ENCODE results near the gene CARD19. TPM values are rescaled to one million over a fixed set of nuclear protein-coding genes. Genes with fewer than 3 reads are reported as not detected.

The CARD19 gene
- total RNA-seq, 2 donors from 2014 or later, result 83.6 to 87.3 TPM

DNA sequence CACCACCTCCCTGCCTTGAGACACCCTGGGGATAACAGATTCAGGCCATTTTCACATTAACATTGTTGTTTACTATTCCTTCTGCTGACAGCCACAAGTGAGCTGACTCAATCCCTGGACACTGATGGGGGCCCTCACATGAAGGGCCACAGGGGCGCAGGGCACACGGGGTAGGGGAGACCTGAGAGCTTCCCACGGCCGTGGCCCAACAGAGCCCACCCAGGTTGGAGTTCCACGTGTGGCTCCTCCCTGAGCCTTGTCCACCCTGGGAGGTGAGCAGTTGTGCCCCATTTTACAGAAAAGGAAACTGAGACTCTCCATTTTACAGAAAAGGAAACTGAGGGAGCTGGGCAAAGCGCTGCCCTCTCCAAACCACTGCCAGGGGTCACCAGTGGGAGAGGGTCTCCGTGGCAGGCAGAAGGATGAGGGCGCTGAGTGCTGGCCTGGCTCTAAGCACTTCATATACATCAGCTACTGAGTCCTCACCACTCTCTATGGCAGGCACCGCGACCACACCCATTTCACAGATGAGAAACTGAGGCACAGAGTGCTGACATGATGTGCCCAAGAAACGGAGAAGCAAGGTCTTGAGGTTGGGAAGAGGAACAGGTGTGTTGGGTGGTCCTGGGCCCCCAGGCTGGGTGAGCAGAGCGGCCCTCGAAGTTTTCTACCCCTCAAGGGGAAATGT, 35.7 kb downstream of the CARD19 start:
- no peaks in the 10 kb centered on the region for H3K27me3 Mint-ChIP-seq
- no peak for ATAC-seq (replicated peaks)
- H3K4me1 Mint-ChIP-seq, result peaks cover 28% of the 10 kb centered on the region
- H3K27ac Mint-ChIP-seq, result peak overlapping the region; percentile 93
- no peaks in the 10 kb centered on the region for H3K9me3 Mint-ChIP-seq
- H3K36me3 Mint-ChIP-seq (ENCODE audit: low read depth), result peaks cover 77% of the 10 kb centered on the region
- H3K4me3 Mint-ChIP-seq, result peak overlapping the region; percentile 96

DNA sequence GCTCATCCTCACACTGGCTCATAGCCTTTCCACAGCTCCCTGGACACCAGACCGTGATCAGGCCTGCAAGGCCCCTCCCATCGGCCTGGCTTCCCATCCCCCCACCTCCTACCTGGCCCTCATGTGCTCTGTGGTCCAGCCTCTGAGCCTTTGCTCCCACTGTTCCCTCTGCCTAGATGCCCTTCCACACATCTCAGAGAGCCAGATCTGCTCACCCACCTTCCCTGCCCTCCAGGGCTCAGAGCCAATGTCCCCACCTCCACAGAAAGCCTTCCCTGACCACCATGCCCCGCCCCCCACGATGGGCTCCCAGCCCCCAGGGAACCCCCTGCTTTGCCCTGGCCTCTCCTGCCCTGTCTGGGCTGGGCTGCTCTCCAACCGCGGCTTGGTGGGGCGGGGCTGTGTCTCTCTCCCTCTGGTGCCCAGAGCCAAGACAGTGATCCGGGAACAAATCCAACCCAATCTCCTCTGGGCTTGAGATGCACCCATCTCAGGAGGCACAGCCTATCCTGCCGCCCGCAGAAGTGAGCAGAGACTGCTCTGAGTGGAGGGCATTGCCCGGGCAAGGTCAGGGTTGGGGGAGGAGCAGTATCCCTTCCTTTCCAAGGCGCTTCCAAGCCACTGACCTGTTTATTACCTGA, 36.4 kb downstream of the CARD19 start:
- H3K27ac Mint-ChIP-seq, result peak overlapping the region; percentile 93
- H3K27me3 Mint-ChIP-seq, result no peaks in the 10 kb centered on the region
- H3K9me3 Mint-ChIP-seq, result no peaks in the 10 kb centered on the region
- no peak for ATAC-seq (replicated peaks)
- peaks cover 28% of the 10 kb centered on the region for H3K4me1 Mint-ChIP-seq
- peaks cover 70% of the 10 kb centered on the region for H3K36me3 Mint-ChIP-seq (ENCODE audit: low read depth)
- H3K4me3 Mint-ChIP-seq, result peak overlapping the region; percentile 96

GRCh38 chr9:93132946-93133680, 37.1 kb downstream of the CARD19 start:
- Mint-ChIP-seq H3K4me1 (peaks cover 34% of the 10 kb centered on the region), H3K4me3 (peak overlapping the region; percentile 96), H3K9me3 (no peaks in the 10 kb centered on the region), H3K27ac (peak overlapping the region; percentile 93), H3K27me3 (no peaks in the 10 kb centered on the region), H3K36me3 (ENCODE audit: low read depth) (peaks cover 63% of the 10 kb centered on the region)
- ATAC-seq (replicated peaks), result peak; percentile 59

- peak overlapping the region; percentile 93 for H3K27ac Mint-ChIP-seq
- peak overlapping the region; percentile 96 for H3K4me3 Mint-ChIP-seq
- H3K27me3 Mint-ChIP-seq, result no peaks in the 10 kb centered on the region
- H3K4me1 Mint-ChIP-seq, result peaks cover 35% of the 10 kb centered on the region
- no peak for ATAC-seq (replicated peaks)
- no peaks in the 10 kb centered on the region for H3K9me3 Mint-ChIP-seq
- H3K36me3 Mint-ChIP-seq (ENCODE audit: low read depth), result peaks cover 58% of the 10 kb centered on the region
Observed at GRCh38 chr9:93133681-93134014, 37.6 kb downstream of the CARD19 start.

DNA sequence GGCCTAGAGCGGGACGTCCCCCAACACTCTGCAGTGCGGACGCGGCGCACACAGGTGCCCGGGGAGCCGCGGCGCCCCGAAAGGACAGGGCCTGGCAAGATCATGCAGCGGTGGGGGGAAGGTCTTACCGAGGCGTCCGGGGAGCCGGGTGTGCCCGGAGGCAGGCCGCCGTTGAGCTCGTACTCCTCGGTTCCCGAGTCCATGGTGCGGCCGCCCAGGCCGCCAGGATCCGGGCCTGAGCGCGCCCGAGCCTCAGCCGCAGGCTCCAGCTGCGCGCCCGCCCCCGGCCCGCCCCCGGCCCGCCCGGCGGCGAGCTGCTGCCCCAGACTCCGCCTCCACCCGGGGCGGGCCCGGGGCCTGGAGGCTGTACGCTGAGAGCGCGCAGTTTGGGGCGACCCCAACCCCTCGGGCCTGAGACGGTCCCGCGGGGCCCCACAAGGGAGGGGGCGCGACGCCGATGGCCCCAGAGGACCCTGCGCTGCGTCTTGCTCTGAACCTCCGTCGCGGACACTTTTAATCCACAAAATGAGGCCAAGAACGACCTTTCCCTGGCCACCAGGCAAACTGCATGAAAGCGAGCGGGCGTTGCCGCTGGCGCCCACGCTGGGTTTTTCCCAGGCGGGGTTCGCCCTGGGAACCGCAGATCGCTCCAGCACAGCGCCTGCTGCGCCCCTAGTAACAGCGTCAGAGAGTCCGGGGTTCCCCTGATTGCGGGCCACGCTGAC, 38.2 kb downstream of the CARD19 start, which contains the start of gene NINJ1:
NINJ1 (minus strand) TSS at position 237 of the 725 bp plus-strand sequence; CDS start at position 203, 34 bp downstream.
- Mint-ChIP-seq H3K36me3 (ENCODE audit: low read depth) (peaks cover 52% of the 10 kb centered on the region), H3K27ac (peak within 1 kb of the TSS; percentile 94), H3K9me3 (no peaks in the 10 kb centered on the region), H3K27me3 (no peaks in the 10 kb centered on the region), H3K4me3 (peak within 1 kb of the TSS; percentile 96), H3K4me1 (peaks cover 32% of the 10 kb centered on the region)
- ATAC-seq (replicated peaks), result peak; percentile 85

DNA sequence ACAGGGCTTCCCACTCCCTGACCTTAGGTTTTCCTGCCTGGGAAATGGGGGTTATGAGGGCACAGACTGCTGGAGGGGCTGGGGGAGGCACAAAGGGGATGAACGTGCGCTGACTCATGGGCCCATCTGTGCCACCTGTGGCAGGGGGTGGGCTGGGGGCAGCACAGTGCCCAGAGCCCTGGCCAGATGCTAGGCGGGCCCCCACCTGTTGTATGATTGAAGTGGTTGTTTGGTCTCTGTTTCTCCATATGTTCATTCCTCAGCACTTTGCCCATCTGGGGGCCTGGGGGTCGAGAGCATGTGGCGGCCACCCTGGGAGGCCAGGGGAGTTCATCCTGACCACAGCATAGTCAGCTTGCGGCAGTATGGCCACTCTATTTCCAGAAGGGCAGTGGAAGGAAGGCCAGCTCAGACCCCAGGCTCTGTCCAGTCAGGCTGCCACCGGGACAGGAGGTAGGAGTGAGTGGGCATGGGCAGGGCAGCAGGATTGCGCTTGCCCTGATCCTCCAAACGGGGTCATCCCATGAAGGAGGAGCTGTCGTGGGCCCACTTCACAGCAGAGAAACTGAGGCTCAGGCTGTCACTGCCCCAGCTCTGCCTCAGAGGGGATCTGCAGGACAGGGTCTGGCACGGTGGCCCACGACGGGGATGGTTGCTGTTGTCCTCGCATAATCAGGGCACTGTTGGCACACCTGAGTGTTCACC, 38.9 kb downstream of the CARD19 start:
- Mint-ChIP-seq H3K4me1 (peaks cover 28% of the 10 kb centered on the region), H3K36me3 (ENCODE audit: low read depth) (peaks cover 45% of the 10 kb centered on the region), H3K27me3 (no peaks in the 10 kb centered on the region), H3K9me3 (no peaks in the 10 kb centered on the region), H3K27ac (peak overlapping the region; percentile 94), H3K4me3 (peak overlapping the region; percentile 96)
- ATAC-seq (replicated peaks), result no peak

DNA sequence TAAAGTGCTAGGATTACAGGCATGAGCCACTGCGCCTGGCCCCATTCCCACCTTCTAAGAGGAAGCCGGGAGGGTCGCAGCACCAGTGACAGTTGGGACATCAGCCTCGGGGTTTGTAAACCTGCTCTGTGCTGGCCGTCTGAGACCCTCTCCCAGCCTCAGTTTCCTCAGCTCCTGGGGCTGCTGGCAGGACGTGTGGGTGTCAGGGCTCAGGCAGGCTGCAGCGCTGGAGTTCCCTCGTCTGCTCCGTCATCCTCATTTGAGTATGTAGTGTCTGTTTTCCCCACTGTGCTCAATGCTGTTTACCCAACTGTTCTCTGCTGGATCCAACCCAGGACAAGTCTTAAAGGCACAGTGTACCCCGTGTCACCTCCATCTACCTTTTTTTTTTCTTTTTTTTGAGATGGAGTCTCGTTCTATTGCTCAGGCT, 40.0 kb downstream of the CARD19 start:
- Mint-ChIP-seq H3K9me3 (no peaks in the 10 kb centered on the region), H3K27me3 (no peaks in the 10 kb centered on the region), H3K27ac (no peak overlapping the region), H3K4me3 (peak overlapping the region; percentile 7), H3K36me3 (ENCODE audit: low read depth) (peaks cover 34% of the 10 kb centered on the region), H3K4me1 (peaks cover 24% of the 10 kb centered on the region)
- no peak for ATAC-seq (replicated peaks)

DNA sequence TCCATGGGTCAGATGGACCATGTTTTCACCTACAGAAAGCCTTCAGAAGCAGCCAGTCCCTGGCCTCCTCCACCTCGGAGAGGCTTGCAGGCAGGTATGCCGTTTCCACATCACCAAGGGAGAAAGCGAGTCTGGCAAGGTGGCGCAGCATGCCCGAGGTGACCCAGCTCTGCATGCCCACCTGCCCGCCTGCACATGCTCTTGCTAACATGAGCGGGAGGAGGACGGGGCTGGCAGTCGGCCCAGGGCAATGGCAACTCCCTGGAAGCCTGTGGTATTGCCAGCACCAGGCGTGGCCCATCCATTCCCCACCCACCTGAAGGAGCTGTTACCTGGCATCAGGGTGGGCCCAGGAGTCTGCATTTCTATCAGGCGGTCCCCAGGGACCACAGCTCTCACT, 41.3 kb downstream of the CARD19 start:
- no peak for ATAC-seq (replicated peaks)
- Mint-ChIP-seq H3K4me3 (no peak overlapping the region), H3K9me3 (no peaks in the 10 kb centered on the region), H3K4me1 (peaks cover 24% of the 10 kb centered on the region), H3K27me3 (no peaks in the 10 kb centered on the region), H3K27ac (peak overlapping the region; percentile 32), H3K36me3 (ENCODE audit: low read depth) (peaks cover 20% of the 10 kb centered on the region)

GRCh38 chr9:93138171-93138764, 42.3 kb downstream of the CARD19 start:
- H3K4me1 Mint-ChIP-seq, result peaks cover 24% of the 10 kb centered on the region
- no peak for ATAC-seq (replicated peaks)
- H3K4me3 Mint-ChIP-seq, result no peak overlapping the region
- no peaks in the 10 kb centered on the region for H3K27me3 Mint-ChIP-seq
- H3K27ac Mint-ChIP-seq, result peak overlapping the region; percentile 32
- H3K9me3 Mint-ChIP-seq, result no peaks in the 10 kb centered on the region
- H3K36me3 Mint-ChIP-seq (ENCODE audit: low read depth), result peaks cover 11% of the 10 kb centered on the region

DNA sequence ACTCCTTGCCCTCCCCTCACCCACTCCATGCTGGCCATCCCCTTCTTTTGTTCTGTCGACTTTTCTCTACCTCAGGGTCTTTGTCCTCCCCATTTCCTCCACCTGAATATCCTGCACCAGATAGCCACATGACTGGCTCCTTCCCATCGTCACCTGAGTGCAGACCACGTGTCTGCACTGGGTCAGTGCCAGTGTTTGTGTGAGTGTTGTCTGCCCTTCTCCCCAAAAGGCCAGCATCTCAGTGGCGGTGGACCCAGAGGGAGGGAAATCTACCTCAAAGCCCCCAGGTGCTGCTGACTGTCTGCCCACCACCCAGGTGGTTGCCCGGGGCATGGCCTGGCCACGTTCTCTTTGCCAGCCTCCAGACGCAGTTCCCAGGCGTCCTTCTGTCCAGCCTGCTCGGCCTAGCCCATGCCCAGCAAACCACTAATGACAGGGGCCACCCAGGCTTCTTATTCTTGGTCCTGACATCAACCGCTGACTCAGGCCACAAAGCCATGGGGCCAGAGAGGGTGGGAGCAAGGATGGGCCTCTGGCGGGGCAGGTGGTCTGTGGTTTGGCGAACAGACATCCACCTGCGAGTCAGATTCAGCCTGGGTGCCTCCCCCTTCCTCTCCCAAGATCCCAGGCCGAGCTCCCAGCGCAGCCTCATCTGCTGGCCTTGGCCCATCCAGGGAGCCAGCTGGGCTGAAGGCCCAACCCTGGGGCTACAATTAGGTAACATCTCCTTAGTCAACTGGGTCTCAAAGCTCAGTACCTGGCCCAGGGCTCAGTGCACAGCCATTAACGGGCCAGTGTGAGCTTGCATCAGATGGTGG, 43.6 kb downstream of the CARD19 start:
- ATAC-seq (replicated peaks), result no peak
- Mint-ChIP-seq H3K27me3 (no peaks in the 10 kb centered on the region), H3K9me3 (no peaks in the 10 kb centered on the region), H3K4me3 (no peak overlapping the region), H3K4me1 (peaks cover 28% of the 10 kb centered on the region), H3K36me3 (ENCODE audit: low read depth) (peaks cover 1% of the 10 kb centered on the region), H3K27ac (peak overlapping the region; percentile 75)

DNA sequence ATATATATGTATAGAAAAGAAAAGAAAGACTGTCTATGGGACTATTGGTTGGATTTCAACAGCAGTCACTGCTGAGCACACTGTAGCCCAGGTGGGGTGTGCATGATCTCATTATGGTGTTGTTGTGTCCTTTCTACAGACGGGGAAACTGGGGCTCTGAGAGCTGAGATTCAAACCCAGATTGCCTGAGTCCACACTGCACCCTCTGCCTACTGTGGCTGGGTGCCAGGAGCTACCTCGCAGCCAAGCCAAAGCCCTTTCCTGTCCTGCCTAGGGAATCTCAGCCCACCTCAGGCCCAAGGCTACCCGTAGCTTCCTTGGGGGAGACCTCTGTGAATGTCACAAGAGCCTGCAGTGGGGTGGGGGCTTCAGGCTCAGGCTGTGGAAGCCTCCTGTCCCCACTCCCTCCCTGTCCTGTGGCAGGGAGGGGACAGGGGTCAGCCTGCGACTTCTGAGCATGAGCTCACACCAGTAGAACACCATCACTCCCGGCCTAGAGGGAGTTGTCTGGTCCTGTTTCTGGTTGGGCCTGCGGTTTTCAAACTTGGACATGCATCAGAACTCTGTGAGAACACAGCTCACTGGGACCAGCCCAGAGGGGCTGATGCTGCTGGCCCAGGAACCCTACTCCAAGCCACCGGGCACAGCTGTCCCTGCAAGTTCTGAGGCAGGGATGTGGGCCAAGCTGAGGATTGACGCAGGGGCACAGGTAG, 45.9 kb downstream of the CARD19 start:
- Mint-ChIP-seq H3K36me3 (ENCODE audit: low read depth) (peaks cover 10% of the 10 kb centered on the region), H3K4me3 (peak overlapping the region; percentile 6), H3K4me1 (peaks cover 29% of the 10 kb centered on the region), H3K27me3 (no peaks in the 10 kb centered on the region), H3K27ac (no peak overlapping the region), H3K9me3 (peaks cover 4% of the 10 kb centered on the region)
- ATAC-seq (replicated peaks), result no peak

DNA sequence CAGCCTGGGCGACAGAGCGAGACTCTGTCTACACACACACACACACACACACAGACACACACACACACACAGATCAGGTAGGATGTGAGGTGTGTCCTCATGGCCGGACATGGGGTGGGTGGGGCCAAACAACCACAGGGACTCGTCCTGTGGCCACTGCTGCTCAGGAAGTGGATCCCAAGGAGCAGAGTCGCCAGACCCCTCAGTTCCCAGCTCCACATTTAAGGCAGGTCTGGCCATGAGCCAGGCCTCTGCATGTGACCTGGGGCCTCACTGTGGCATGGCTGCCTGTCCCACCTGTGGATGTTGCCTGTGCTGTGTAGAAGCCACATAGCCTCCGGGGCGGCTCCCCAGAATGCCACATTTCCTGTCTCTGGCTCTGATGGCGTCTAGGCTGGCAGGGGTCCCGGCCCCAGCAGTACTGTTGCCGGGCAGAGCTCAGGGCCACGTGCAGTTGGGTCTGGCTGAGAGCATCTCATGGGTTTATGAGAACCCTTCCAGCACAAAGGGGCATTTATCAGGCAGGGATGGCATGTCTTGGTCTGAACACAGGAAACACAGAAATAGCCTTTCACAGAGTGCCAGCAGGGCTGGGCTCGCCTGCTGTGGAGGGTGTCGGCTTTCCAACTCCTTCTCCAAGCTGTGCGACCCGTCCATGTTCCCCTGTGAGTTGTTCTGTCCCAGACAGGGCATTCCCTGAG, 48.0 kb downstream of the CARD19 start:
- H3K9me3 Mint-ChIP-seq, result peaks cover 7% of the 10 kb centered on the region
- peak overlapping the region; percentile 84 for H3K4me3 Mint-ChIP-seq
- no peaks in the 10 kb centered on the region for H3K27me3 Mint-ChIP-seq
- H3K4me1 Mint-ChIP-seq, result peaks cover 24% of the 10 kb centered on the region
- peak overlapping the region; percentile 92 for H3K27ac Mint-ChIP-seq
- peaks cover 29% of the 10 kb centered on the region for H3K36me3 Mint-ChIP-seq (ENCODE audit: low read depth)
- ATAC-seq (replicated peaks), result peak; percentile 32
